Neural cell (in vitro differentiated cells): ENCODE results near the gene DCHS2. TPM values are rescaled to one million over a fixed set of nuclear protein-coding genes. Genes with fewer than 3 reads are reported as not detected.

Experiments
- H2AFZ ChIP-seq: fragments of 200-600, 300-800 bp; sonication (generic), shearing (Covaris generic); 2 replicates; pipeline ENCODE4 v1.6.0; 2014; ENCODE audit warnings: low read depth, mild to moderate bottlenecking, antibody characterized with exemption, low read length, moderate library complexity
- H3F3A ChIP-seq: fragments of 200-600 bp; shearing (Covaris generic); 2 replicates; pipeline ENCODE4 v1.6.1; 2016; ENCODE audit warnings: mild to moderate bottlenecking, moderate library complexity, mixed read lengths, antibody characterized with exemption, low read length; ENCODE audit not compliant: insufficient read depth, poor library complexity, severe bottlenecking
- H3K27ac ChIP-seq: fragments of 200-600, 300-800 bp; sonication (generic), shearing (Covaris generic); 2 replicates; pipeline ENCODE4 v1.5.1; 2014; ENCODE audit warnings: mild to moderate bottlenecking, low read length, moderate library complexity
- H3K27me3 ChIP-seq: fragments of 300-800, 200-600 bp; sonication (generic), shearing (Covaris generic); 2 replicates; pipeline ENCODE4 v1.6.0; 2014; ENCODE audit warnings: mild to moderate bottlenecking, low read depth, low read length, moderate library complexity; ENCODE audit not compliant: insufficient read depth
- H3K36me3 ChIP-seq: fragments of 300-800, 200-600 bp; sonication (generic), shearing (Covaris generic); 2 replicates; pipeline ENCODE4 v1.5.1; 2014; ENCODE audit warnings: mild to moderate bottlenecking, antibody characterized with exemption, low read length, moderate library complexity; ENCODE audit not compliant: insufficient read depth
- H3K4me2 ChIP-seq: fragments of 300-800, 200-600 bp; sonication (generic), shearing (Covaris generic); 2 replicates; pipeline ENCODE4 v1.6.0; 2014; ENCODE audit warnings: mild to moderate bottlenecking, low read length
- H3K4me3 ChIP-seq: fragments of 300-800, 200-600 bp; sonication (generic), shearing (Covaris generic); 2 replicates; pipeline ENCODE4 v1.5.1; 2014; ENCODE audit warnings: mild to moderate bottlenecking, low read length, moderate library complexity
- H3K79me2 ChIP-seq: fragments of 200-600 bp; shearing (Covaris generic); replicated peaks from 2 replicates; pipeline ENCODE4 v1.6.0; 2014; ENCODE audit warnings: mild to moderate bottlenecking, low read length, moderate library complexity; ENCODE audit not compliant: insufficient read depth
- H3K9ac ChIP-seq: fragments of 300-800, 200-600 bp; sonication (generic), shearing (Covaris generic); 2 replicates; pipeline ENCODE4 v1.6.1; 2016; ENCODE audit warnings: mild to moderate bottlenecking, low read length, mixed read lengths
- H3K9me2 ChIP-seq: fragments of 200-600 bp; shearing (Covaris generic); 2 replicates; pipeline ENCODE4 v1.6.1; 2016; ENCODE audit warnings: mild to moderate bottlenecking, low read length, mixed read lengths; ENCODE audit not compliant: insufficient read depth
- H3K9me3 ChIP-seq: fragments of 200-600, 300-800 bp; sonication (generic), shearing (Covaris generic); 2 replicates; pipeline ENCODE4 v1.6.1; 2016; ENCODE audit warnings: mild to moderate bottlenecking, mixed run types, low read length, moderate library complexity, mixed read lengths
- H4K20me1 ChIP-seq: fragments of 200-600 bp; shearing (Covaris generic); 2 replicates; pipeline ENCODE4 v1.6.1; 2016; ENCODE audit warnings: mild to moderate bottlenecking, mixed run types; ENCODE audit not compliant: insufficient read depth
- CTCF ChIP-seq: fragments of 450-650 bp; IDR thresholded peaks from 2 replicates; pipeline ENCODE4 v1.5.1; 2014; ENCODE audit warnings: antibody characterized with exemption, mild to moderate bottlenecking, moderate library complexity; ENCODE audit not compliant: poor library complexity, severe bottlenecking
- EP300 ChIP-seq: fragments of 450-650 bp; conservative IDR thresholded peaks from 2 replicates; pipeline ENCODE4 v1.6.1; 2014; ENCODE audit warnings: antibody characterized with exemption, mild to moderate bottlenecking, moderate library complexity; ENCODE audit not compliant: poor library complexity, severe bottlenecking
- EZH2 ChIP-seq: fragments of 200-600, 300-800 bp; shearing (Covaris generic), sonication (generic); IDR thresholded peaks from 2 replicates; pipeline ENCODE4 v1.6.1; 2014; ENCODE audit warnings: antibody characterized with exemption, low read length, borderline replicate concordance, mild to moderate bottlenecking; ENCODE audit not compliant: insufficient read depth, poor library complexity, severe bottlenecking
- MXI1 ChIP-seq: fragments of 450-650 bp; conservative IDR thresholded peaks from 2 replicates; pipeline ENCODE4 v1.6.1; 2014; ENCODE audit warnings: antibody characterized with exemption, mild to moderate bottlenecking; ENCODE audit not compliant: poor library complexity, severe bottlenecking
- POLR2AphosphoS5 ChIP-seq: IDR thresholded peaks from 2 replicates; pipeline ENCODE4 v1.6.1; 2012
- RAD21 ChIP-seq: fragments of 450-650 bp; conservative IDR thresholded peaks from 2 replicates; pipeline ENCODE4 v1.6.1; 2014; ENCODE audit warnings: antibody characterized with exemption, mild to moderate bottlenecking, moderate library complexity
- REST ChIP-seq: IDR thresholded peaks from 2 replicates; pipeline ENCODE4 v1.6.1; 2012; ENCODE audit warnings: borderline replicate concordance
- SMC3 ChIP-seq: fragments of 450-650 bp; conservative IDR thresholded peaks from 2 replicates; pipeline ENCODE4 v1.6.1; 2014; ENCODE audit warnings: antibody characterized with exemption, mild to moderate bottlenecking, moderate library complexity; ENCODE audit not compliant: poor library complexity
- TAF1 ChIP-seq: IDR thresholded peaks from 2 replicates; pipeline ENCODE4 v1.6.1; 2012; ENCODE audit warnings: low read depth
- polyA plus RNA-seq: library from polyadenylated mRNA; depleted of rRNA; stranded (reverse); fragments of >200 nt; gene quantifications from 2 replicates; pipeline ENCODE4 v1.2.3, GENCODE V29; 2014

The DCHS2 gene
- polyA plus RNA-seq, 1 donor from 2014 or later, result 1.6 TPM

- H3K36me3 ChIP-seq, result no peaks in the 10 kb centered on the region
- TF ChIP-seq REST, result no peak
- peak; percentile 24 for TF ChIP-seq CTCF
- TF ChIP-seq MXI1, result no peak
- no peak for TF ChIP-seq POLR2AphosphoS5
- TF ChIP-seq EZH2, result no peak
- no peak for TF ChIP-seq SMC3
- no peak for TF ChIP-seq RAD21
- no peak overlapping the region for H3K9ac ChIP-seq
- H2AFZ ChIP-seq, result no peak overlapping the region
- no peaks in the 10 kb centered on the region for H3K27me3 ChIP-seq
- no peak overlapping the region for H3K27ac ChIP-seq
- no peaks in the 10 kb centered on the region for H3K9me3 ChIP-seq
- no peak overlapping the region for H3K4me2 ChIP-seq
- no peaks in the 10 kb centered on the region for H3K9me2 ChIP-seq
- no peaks in the 10 kb centered on the region for H4K20me1 ChIP-seq
- H3F3A ChIP-seq, result no peaks in the 10 kb centered on the region
- H3K4me3 ChIP-seq, result no peak overlapping the region
- H3K79me2 ChIP-seq, result no peaks in the 10 kb centered on the region
Observed at GRCh38 chr4:154503598-154503997, 12.0 kb upstream of the DCHS2 start.

GRCh38 chr4:154502111-154502510 lies 10.5 kb upstream of the DCHS2 start:
- TF ChIP-seq EP300, result no peak
- no peak for TF ChIP-seq RAD21
- no peak for TF ChIP-seq EZH2
- no peak for TF ChIP-seq MXI1
- TF ChIP-seq SMC3, result no peak
- no peak for TF ChIP-seq CTCF
- TF ChIP-seq POLR2AphosphoS5, result no peak
- no peak for TF ChIP-seq TAF1
- no peak for TF ChIP-seq REST
- Histone ChIP-seq H3K27ac (no peak overlapping the region), H3K4me3 (no peak overlapping the region), H3K36me3 (no peaks in the 10 kb centered on the region), H3F3A (no peaks in the 10 kb centered on the region), H3K27me3 (no peaks in the 10 kb centered on the region), H3K9me3 (no peaks in the 10 kb centered on the region), H4K20me1 (no peaks in the 10 kb centered on the region), H3K9me2 (no peaks in the 10 kb centered on the region), H3K9ac (no peak overlapping the region), H3K79me2 (no peaks in the 10 kb centered on the region), H2AFZ (no peak overlapping the region), H3K4me2 (no peak overlapping the region)
